ENCODE measurements around the gene ZNF385B. TPM values are rescaled to one million over a fixed set of nuclear protein-coding genes. Genes with fewer than 3 reads are reported as not detected.

The ZNF385B gene
- total and polyA plus RNA-seq, 4 donors, result 3.0 to 7.2 (median 3.9) TPM

- Histone ChIP-seq H3K27me3 (ENCODE audit: control insufficient read depth in 4 of 4, insufficient read depth in 4 of 4, low read length in 3 of 4) (no peaks in the 10 kb centered on the region), H3K9me3 (ENCODE audit: control insufficient read depth in 4 of 4, low read length in 3 of 4) (no peaks in the 10 kb centered on the region), H3K9ac (ENCODE audit: low read depth in 1 of 2, low read length in 2 of 2) (no peak overlapping the region), H3K36me3 (ENCODE audit: control insufficient read depth in 4 of 4, insufficient read depth in 3 of 4, low read depth in 1 of 4, low read length in 3 of 4) (peaks cover 0 to 24% (median 17%) of the 10 kb centered on the region in 4 donors), H3K4me1 (ENCODE audit: control insufficient read depth in 4 of 4, insufficient read depth in 4 of 4, low read length in 3 of 4) (no peaks in the 10 kb centered on the region), H3K4me3 (ENCODE audit: low read depth in 1 of 3, low read length in 3 of 3) (no peak overlapping the region), H3K27ac (ENCODE audit: low read depth in 1 of 2, low read length in 2 of 2) (no peak overlapping the region)
- DNase-seq (ENCODE audit: low spot score), result no peak
- TF ChIP-seq ZBTB33 (IDR thresholded peaks at IDR 0.05) (no peak), NR2F2 (IDR thresholded peaks at IDR 0.05) (no peak), RAD21 (IDR thresholded peaks at IDR 0.05) (no peak), HNF4A (conservative IDR thresholded peaks at IDR 0.05) (no peak), GABPA (IDR thresholded peaks at IDR 0.05 in 1 of 2, conservative IDR thresholded peaks at IDR 0.05 in 1 of 2) (no peak), HNF4G (IDR thresholded peaks at IDR 0.05) (no peak), YY1 (IDR thresholded peaks at IDR 0.05) (no peak), SP1 (IDR thresholded peaks at IDR 0.05) (no peak), TAF1 (conservative IDR thresholded peaks at IDR 0.05) (no peak), EGR1 (IDR thresholded peaks at IDR 0.05; ENCODE audit: low read depth in 2 of 2) (no peak), REST (IDR thresholded peaks at IDR 0.05) (no peak)
Measured at GRCh38 chr2:179447421-179447820, 414.0 kb downstream of the ZNF385B start.

GRCh38 chr2:179446476-179447141 lies 414.8 kb downstream of the ZNF385B start:
- no peak overlapping the region for H3K27ac ChIP-seq (ENCODE audit: low read depth in 1 of 2, low read length in 2 of 2)
- no peaks in the 10 kb centered on the region for H3K27me3 ChIP-seq (ENCODE audit: control insufficient read depth in 4 of 4, insufficient read depth in 4 of 4, low read length in 3 of 4)
- no peak for TF ChIP-seq FOXA1 (IDR thresholded peaks at IDR 0.05)
- no peak for TF ChIP-seq YY1 (IDR thresholded peaks at IDR 0.05)
- TF ChIP-seq ZBTB33 (IDR thresholded peaks at IDR 0.05), result no peak
- no peak for TF ChIP-seq EGR1 (IDR thresholded peaks at IDR 0.05; ENCODE audit: low read depth in 2 of 2)
- no peak for TF ChIP-seq TAF1 (conservative IDR thresholded peaks at IDR 0.05)
- no peak for TF ChIP-seq HNF4G (IDR thresholded peaks at IDR 0.05)
- TF ChIP-seq REST (IDR thresholded peaks at IDR 0.05), result no peak
- no peak for TF ChIP-seq HNF4A (conservative IDR thresholded peaks at IDR 0.05)
- H3K4me3 ChIP-seq (ENCODE audit: low read depth in 1 of 3, low read length in 3 of 3), result no peak overlapping the region
- no peaks in the 10 kb centered on the region for H3K9me3 ChIP-seq (ENCODE audit: control insufficient read depth in 4 of 4, low read length in 3 of 4)
- no peaks in the 10 kb centered on the region for H3K4me1 ChIP-seq (ENCODE audit: control insufficient read depth in 4 of 4, insufficient read depth in 4 of 4, low read length in 3 of 4)
- no peak for DNase-seq (ENCODE audit: low spot score)
- 88% methylated on average over 1 of the region's 1 CpG for WGBS
- H3K9ac ChIP-seq (ENCODE audit: low read depth in 1 of 2, low read length in 2 of 2), result no peak overlapping the region
- H3K36me3 ChIP-seq (ENCODE audit: control insufficient read depth in 4 of 4, insufficient read depth in 3 of 4, low read depth in 1 of 4, low read length in 3 of 4), result peaks cover 0 to 24% (median 17%) of the 10 kb centered on the region in 4 donors
